ENCODE measurements around the gene SS18.

DNA sequence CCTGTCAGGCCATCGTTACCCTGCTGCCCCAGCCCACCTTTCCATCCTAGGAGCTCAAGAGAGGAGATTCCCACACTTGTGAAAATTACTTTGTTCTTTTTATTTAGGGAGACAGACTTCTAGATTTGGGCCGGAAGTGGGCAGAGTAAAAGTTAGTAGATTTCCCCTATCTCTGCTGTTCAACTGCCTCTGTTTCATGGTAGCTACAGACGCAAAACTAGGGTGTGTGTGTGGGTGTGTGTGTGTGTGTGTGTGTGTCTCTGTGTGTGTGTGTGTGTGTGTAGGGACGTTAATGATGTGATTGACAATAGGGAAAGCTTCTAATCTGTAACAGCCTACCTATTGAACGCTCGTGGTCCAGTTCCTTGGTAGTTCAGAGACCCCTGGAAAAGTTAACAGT lies 43.7 kb upstream of the SS18 start:
- no peak for TF ChIP-seq ARNT (IDR thresholded peaks at IDR 0.05)
- no peak for TF ChIP-seq ELF4 (IDR thresholded peaks at IDR 0.05)
- TF ChIP-seq SUZ12 (IDR thresholded peaks at IDR 0.05), result no peak
- TF ChIP-seq SP1 (IDR thresholded peaks at IDR 0.05), result no peak
